DOHH2 (cell line): ENCODE data around the gene MAZ.

Source experiments
- EZH2phosphoT487 ChIP-seq: fragments of 200-600 bp; sonication (generic); IDR thresholded peaks from 2 replicates; pipeline ENCODE4 v1.6.1; 2017; ENCODE audit warnings: borderline replicate concordance, mild to moderate bottlenecking, antibody characterized with exemption, low read length, moderate library complexity, mixed read lengths
- TF ChIP-seq, protein P1 (sequence below): fragments of 200-600 bp; sonication (generic); IDR thresholded peaks from one replicate; pipeline ENCODE4 v1.5.1; 2014; ENCODE audit warnings: antibody characterized with exemption, mild to moderate bottlenecking, low read depth, low read length; ENCODE audit not compliant: poor library complexity, severe bottlenecking

DNA sequence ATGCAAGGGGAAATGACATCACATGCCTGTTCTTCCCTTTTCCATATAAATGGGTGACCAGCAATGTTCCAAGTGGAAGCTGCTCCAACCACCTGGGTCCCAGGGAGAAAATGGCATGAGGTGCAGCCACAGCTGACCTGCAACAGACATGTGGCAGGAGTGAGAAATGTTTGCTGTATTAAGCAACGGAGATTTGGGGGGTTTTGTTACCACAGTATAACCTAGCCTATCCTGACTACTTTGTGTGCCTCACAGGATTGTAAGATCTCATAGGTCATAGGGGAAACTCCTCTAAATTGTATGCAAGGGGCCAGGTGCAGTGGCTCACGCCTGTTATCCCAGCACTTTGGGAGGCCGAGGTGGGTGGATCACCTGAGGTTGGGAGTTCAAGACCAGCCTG lies 44.7 kb downstream of the MAZ start:
- TF ChIP-seq, protein P1, sequence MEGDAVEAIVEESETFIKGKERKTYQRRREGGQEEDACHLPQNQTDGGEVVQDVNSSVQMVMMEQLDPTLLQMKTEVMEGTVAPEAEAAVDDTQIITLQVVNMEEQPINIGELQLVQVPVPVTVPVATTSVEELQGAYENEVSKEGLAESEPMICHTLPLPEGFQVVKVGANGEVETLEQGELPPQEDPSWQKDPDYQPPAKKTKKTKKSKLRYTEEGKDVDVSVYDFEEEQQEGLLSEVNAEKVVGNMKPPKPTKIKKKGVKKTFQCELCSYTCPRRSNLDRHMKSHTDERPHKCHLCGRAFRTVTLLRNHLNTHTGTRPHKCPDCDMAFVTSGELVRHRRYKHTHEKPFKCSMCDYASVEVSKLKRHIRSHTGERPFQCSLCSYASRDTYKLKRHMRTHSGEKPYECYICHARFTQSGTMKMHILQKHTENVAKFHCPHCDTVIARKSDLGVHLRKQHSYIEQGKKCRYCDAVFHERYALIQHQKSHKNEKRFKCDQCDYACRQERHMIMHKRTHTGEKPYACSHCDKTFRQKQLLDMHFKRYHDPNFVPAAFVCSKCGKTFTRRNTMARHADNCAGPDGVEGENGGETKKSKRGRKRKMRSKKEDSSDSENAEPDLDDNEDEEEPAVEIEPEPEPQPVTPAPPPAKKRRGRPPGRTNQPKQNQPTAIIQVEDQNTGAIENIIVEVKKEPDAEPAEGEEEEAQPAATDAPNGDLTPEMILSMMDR, result no peak
- no peak for TF ChIP-seq EZH2phosphoT487
